HG03442 (cell line): ENCODE measurements around the gene BCAS3.

Experiments used
- ATAC-seq: cut with Tn5 transposase; IDR thresholded peaks from one replicate; pipeline ENCODE4 v1.9.1; 2021; ENCODE audit warnings: mild to moderate bottlenecking, moderate library complexity; ENCODE audit not compliant: unreplicated experiment

BCAS3 gene

GRCh38 chr17:61275395-61275794, 597.7 kb downstream of the BCAS3 start:
- no peak for ATAC-seq

GRCh38 chr17:61276806-61277205, 599.2 kb downstream of the BCAS3 start:
- ATAC-seq, result no peak

DNA sequence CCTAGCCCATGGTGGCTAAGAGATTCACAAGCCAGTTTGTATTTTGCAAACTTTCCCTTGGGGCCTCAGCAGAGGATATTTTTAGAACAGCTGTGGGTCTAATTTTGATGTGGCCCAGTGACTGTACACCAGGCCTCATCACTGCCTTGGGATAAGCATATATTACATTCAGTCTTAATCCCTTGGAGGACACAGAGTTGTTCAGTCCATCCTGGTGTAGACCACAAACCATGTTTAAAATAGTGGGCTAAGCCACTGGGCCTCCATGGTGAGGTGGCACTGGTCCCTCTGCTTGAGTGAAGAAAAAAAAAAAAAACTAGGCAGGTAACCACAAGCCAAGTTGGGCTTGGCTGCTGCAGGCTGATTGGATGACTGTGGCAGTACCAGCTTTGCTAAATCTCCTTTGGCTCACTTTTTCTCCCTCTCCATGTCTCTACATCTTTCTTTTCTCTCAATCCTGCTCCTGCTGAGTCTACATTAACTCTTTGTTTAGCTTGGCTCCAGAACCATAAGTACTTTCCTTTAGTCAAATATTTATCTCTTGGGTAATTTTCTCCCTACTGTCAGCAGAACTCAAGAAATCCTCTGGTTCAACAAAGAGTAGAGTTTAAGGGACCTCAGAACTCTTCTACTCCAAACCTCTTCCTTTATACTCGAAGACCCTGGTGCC, 602.0 kb downstream of the BCAS3 start:
- ATAC-seq, result no peak

DNA sequence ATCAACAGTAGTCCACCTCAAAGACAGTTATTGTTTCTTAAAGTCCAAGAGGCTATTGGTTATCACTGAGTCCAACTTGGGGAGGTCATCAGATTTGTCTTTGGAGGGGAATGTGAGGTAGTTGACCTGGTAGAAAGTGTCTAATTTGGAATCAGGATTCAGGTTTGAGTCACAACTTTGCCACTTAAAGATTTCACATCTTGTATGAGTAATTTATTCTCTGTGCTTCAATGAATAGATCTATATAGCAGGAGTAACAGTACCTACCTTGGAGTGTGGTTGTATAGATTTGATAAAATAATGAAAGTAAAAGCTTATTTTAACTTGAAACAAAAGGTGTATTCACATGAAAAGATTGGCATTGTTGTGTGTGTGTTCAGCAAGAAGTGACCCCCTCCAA, 602.7 kb downstream of the BCAS3 start:
- no peak for ATAC-seq

- ATAC-seq, result no peak
These were observed 603.2 kb downstream of the BCAS3 start for GRCh38 chr17:61280851-61281250.

DNA sequence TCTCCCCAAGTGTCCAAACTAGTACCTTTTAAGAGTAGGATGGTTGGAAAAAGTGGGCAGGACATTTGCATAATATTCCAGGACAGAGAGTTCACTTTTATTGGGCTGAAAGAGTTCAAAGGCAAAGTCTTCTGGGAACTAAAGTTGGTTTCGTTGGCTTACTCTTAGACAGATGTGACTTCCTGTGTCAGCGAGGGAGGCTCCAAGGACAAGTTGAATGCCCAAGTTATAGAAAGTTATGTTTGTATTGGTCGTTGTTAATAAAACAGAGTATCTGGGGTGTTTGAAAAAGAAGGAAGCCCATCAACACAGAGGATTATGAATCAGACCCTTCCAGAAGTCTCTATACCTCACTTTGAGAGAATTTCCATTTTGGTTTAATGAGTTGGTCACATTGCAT, 604.7 kb downstream of the BCAS3 start:
- no peak for ATAC-seq

DNA sequence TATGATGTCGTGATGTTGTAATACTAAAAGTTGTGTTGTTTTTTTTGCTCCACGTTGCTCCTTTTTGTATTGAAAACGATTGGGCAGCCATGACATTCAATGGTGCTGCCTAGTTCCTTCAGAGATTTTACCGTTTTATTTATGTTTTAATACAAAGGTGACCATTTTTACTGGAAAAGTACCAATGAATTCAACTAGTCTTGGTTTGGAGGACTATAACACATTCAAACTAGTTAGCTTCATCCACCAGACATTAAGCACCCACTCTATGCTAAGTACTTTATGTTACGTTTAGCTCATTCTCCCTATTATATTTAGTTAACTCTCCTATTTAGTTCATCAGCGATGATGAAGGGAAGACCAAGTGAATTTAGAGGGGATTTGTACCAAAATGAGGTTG, 605.4 kb downstream of the BCAS3 start:
- no peak for ATAC-seq

DNA sequence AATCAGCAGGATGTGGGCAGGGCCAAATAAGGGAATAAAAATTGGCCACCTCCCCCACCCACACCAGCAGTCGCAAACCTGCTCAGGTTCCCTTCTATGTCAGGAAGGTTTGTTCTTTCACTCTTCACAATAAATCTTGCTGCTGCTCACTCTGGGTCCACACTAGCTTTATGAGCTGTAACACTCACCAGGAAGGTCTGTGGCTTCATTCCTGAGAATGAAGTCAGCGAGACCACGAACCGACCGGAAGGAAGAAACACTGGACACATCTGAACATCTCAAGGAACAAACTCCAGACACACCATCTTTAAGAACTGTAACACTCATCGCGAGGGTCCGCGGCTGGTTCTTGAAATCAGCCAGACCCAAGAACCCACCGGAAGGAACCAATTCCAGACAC, 606.5 kb downstream of the BCAS3 start:
- no peak for ATAC-seq

- no peak for ATAC-seq
These were observed 607.1 kb downstream of the BCAS3 start for GRCh38 chr17:61284746-61285145.

- ATAC-seq, result no peak
These were observed 608.1 kb downstream of the BCAS3 start for GRCh38 chr17:61285526-61286320.

DNA sequence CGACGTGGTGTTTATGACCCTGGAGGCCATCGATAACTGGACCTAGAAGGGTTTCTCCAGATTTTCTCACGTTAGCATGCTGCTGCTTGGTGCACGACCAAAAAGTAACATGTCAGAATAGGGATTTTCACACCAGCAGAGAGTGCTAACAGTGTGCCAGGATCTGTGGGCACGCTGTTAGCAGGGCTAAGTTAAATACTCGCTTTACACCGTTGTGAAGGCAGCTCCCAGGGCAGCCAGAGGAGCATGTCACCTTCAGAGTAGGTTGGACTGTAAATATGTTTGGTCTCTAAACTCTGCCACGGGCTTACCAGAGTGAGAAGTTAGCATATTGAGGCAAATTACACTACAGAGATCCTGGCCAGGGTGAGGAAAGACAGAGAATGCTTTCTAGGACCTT, 608.8 kb downstream of the BCAS3 start:
- ATAC-seq, result no peak

DNA sequence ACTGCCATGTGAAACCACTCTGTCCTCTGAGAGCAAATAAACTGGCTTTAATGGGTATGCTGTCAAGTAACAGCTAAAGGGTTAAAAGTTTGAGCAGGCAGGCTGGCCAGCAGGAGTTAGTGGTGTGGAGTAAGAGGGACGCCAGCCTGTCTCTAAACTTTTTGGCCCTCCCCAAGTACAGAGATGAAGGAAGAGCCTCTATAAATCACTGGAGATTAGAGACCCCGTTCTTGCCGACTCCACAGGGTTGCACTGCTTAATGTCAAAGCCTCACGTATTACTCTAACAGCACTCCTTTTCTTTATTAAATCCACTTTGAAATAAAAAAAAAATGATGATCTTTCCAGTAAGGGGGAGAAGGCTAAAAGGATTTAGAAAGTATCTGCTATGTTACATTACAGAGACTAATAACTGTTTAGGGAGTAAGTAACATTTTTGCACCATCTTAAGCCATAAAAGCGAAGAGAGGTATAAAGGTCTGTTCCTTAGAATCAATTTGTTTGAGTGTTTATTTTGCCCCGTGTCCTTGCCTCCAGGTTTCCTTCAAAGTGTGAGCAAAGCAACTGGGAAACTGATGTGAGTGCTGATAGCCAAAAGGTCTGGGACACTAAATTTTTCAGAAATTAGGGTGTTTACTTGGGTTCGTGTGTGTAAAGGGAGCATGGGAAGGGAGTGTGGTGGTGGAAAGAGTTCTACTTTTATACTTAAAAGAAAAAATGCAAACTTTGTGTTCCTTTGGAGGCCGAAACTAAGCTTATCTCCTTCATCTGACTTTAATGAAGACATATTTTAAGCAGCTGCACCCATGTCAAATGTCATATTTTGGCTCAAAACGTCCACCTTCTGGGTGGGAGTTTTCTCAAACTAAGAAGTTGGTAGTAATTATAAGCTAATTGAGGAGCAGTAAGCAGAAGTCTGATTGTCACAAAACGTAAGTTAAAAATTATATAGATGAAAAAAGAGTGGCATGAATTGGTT, 612.0 kb downstream of the BCAS3 start:
- ATAC-seq, result no peak

GRCh38 chr17:61291451-61292285, 614.0 kb downstream of the BCAS3 start:
- ATAC-seq, result no peak

- ATAC-seq, result no peak
These were observed 616.6 kb downstream of the BCAS3 start for GRCh38 chr17:61294286-61294685.

- no peak for ATAC-seq
These were observed 617.1 kb downstream of the BCAS3 start for GRCh38 chr17:61294777-61295176.

GRCh38 chr17:61296058-61296457, 618.4 kb downstream of the BCAS3 start:
- ATAC-seq, result no peak

DNA sequence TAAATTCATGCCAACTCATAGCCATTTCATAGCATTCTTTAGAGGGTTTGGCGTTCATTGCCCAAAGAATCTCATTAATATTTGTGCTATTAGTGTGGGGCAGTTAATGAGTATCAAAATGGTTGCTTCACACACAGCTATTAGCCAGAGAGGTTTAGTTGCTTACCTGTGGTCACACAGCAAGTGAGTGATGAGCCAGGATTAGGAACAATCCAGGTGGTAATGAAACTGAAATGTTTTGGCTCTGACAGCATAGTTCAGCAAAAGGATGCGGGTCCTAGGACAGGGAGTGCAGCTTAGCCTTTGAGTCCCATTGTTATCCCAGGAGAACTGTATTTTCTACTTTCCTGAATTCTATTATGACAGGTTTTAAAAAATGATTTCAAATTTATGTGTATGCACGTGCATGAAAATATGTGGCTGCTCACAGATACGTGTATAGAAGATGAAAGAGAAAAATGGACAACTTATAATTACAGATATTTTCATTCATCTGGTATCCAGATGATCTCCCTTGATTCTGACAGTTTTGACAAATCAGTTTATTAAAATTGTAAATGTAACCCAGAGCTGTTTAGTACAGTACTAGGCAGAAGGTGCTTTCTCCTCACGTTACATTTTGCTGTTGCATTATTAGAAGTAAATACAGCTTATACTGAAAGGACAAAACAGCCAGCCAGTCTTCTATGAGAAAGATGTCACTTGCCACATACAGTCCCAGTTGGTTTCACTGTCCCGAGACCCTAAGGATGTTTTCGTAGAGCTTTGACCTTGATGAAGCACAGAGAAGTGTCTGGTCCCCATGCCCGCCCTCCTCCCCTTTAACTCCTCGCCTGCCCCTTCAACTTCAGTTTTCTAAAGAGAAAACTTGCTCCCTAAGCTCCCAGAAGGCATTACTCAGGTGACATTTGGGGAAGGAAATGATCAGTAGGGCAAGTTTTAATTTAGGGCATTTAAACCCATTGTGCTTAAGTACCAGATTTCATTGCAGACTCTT, 622.2 kb downstream of the BCAS3 start:
- ATAC-seq, result no peak

GRCh38 chr17:61302953-61303816, 625.5 kb downstream of the BCAS3 start:
- no peak for ATAC-seq

DNA sequence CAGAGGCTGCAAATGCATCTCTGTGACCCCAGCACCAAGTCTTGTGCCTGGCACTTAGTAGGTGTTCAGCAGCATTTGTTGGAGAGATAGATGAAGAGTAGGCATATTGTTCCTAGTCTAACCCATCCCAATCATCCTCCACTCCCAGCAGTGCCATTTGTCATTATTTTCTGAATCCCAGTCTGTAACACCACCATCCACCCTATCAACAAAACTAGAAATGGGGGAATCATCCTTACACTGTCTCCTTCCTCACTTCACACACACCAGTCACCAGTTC, 626.1 kb downstream of the BCAS3 start:
- ATAC-seq, result no peak
